Stimulated activated CD4-positive, alpha-beta T cell treated with anti-CD3 and anti-CD28 coated beads, Interleukin-2, amount 100 ng/mL, for 4 hours (primary cell): ENCODE data around the gene VCAM1.
"Not testable (repeated sequence)": the region's sequence is repeated elsewhere in the genome, so short reads cannot be mapped to it uniquely, and the experiment has no call there.

Source experiments
- DNase-seq: peaks from one replicate; pipeline ENCODE4 v3.0.0-alpha.2; 2020; ENCODE audit warnings: low read depth

Gene VCAM1, protein sequence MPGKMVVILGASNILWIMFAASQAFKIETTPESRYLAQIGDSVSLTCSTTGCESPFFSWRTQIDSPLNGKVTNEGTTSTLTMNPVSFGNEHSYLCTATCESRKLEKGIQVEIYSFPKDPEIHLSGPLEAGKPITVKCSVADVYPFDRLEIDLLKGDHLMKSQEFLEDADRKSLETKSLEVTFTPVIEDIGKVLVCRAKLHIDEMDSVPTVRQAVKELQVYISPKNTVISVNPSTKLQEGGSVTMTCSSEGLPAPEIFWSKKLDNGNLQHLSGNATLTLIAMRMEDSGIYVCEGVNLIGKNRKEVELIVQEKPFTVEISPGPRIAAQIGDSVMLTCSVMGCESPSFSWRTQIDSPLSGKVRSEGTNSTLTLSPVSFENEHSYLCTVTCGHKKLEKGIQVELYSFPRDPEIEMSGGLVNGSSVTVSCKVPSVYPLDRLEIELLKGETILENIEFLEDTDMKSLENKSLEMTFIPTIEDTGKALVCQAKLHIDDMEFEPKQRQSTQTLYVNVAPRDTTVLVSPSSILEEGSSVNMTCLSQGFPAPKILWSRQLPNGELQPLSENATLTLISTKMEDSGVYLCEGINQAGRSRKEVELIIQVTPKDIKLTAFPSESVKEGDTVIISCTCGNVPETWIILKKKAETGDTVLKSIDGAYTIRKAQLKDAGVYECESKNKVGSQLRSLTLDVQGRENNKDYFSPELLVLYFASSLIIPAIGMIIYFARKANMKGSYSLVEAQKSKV

DNA sequence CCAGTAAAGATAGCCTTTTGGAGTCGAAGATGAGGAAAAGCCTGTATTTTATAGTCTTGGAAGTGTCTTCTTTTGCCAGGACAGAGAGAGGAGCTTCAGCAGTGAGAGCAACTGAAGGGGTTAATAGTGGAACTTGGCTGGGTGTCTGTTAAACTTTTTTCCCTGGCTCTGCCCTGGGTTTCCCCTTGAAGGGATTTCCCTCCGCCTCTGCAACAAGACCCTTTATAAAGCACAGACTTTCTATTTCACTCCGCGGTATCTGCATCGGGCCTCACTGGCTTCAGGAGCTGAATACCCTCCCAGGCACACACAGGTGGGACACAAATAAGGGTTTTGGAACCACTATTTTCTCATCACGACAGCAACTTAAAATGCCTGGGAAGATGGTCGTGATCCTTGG, at the start of gene VCAM1:
TSS of gene VCAM1 (plus strand) at position 253 of the 400 bp plus-strand sequence. CDS start at position 372, 119 bp downstream.
- no peak for DNase-seq

DNA sequence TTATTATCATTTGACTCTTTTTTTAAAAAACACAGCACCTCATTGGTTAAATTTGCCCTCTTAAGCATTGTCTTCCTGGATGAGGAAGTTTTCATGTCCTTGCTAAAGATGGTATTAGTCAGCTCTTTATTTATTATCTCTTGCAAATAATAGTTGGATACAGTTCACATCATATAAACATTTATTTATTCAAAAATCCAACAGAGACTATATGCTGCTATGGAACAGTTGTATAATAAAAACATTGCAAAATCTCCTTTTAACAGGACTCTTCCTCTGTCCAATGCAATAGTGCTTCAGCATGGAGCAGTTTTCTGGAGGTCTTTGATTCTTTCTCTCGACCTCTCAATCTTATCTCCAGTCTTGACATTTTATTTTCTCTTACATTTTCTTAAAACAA, 49.5 kb upstream of the VCAM1 start:
- DNase-seq = no peak

DNA sequence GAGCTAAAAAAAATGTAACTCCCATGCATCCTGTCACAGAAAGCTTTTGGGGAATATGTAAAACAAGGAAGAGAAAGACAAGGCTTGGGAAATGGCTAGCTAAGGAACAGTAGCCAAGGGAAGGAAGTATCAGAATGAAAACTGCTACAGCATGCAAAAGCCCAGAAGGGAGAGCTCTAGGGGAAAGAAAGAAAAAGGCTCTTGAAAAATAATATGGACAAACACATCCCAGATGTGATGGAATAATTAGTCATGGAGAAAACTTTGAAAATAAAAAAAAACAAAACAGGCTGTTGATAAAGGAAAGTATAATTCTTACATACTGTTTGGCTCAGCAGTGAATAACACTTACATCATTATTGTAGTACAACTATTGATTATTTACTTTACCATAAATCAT, 47.9 kb upstream of the VCAM1 start:
- no peak for DNase-seq

DNA sequence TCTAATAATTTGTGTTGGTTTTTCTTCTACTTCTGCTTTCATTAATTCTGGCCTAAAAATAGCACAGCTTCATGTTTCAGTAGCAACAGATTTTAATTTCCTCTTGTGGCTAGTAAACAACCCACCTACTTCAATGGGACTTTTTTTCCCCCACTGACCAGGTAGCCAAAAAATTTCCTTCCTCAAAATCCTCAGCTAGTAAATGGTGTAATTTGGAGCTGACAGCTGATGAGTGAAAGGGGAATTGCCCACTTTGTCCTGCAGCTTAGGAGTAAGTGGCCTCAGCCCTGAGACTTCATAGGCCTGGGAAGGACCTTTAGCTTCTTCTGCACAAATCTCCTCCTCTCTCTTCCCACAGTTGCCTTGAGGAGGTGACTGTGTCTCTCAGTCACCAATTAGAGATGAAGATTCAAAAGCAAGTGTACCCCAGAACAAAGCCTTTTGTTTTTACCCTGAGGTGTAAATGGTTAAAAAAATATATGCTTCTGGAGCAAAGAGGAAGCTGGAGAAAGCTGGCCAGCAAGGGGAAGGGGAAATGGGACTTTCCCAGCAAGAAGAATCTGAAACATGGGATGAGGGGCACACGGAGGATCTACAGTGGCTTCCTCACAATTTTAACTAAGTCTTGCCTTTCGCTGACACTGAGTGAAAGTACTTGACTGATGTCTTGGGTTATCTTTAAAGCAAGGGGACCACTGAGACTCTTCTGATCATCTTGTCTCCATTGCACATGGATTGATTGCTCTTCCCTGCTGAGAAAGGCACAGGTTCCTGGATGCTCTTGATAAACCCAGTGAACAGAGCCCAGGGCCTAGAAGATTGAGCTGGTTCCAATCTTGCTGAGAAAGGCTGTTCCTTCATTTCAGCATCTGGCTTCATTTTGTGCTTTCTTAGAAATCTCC, 35.8 kb upstream of the VCAM1 start:
- no peak for DNase-seq

DNA sequence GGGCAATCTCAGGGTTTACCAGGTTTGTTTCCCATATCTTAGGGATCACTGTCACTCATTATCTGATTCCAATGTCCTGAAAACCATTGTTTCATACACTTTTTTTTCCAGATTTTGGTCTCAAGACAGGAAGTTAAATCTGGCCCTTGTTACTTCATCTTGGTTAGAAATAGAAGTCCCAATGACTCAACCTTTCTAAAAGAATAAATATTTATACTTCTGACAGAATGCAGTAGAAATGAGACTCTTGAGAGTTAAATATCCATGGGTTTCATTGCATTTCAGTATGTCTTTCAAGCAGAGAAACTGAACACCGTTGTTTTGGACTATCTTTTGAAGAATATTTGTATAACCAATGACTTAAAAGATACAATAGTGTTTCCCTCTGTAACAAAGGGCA, 19.8 kb upstream of the VCAM1 start:
- DNase-seq = no peak

DNA sequence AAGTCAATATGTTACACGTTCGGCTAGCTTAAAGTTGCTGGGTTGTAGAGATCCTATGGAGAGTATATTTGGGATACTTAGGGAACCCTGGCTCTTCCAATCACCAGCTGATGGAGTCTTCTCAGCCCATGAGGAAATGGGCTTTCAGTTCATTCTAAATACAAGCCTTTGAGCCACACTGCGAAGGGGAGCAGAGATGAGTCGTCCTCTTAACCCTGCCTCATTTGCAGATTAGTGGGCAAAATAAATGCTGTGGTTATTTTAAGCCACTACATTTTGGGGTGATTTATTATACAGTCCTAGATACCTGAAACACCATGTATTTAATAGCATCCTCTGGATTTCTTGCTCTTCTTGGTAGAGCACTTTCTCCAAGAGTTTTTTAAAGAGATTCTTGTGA, 19.0 kb upstream of the VCAM1 start:
- DNase-seq = no peak

DNA sequence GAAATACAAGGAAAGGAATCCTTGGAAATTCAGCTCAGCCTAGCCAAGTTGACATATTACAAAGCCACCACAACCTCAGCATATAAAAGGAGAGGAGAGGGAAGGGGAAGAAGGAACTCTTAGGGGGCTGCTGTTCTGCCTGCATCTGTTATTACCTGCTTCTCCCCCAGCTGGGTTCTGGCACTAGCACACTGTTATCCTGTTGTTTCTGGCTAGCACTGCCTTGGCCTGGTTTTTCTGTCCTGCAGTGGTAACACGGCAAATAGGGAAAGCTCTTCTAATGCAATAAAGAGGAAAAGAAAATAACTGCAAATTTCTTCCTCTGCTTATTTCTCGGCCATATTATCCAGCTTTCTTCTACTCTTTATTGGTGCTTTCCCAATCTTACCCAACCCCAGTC, 16.5 kb upstream of the VCAM1 start:
- no peak for DNase-seq

DNA sequence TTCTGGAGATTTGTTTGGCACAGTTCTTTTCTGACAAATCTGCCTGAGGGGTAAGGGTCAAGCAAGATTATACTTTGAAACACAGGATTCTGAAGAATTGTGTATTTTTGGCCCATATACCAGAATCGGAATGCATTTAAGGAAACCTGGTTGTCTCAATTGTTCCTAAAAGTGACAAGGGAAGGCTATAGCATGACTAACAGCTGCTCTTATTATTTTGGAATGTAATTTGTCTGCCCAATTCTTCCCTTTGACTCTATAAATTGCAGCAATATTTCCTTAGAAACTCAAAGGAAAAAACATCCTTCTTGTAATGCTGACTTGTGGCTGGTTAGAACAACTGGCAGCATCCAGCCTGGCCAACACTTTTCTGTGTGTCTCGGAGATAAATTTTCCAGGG, 15.8 kb upstream of the VCAM1 start:
- no peak for DNase-seq

DNA sequence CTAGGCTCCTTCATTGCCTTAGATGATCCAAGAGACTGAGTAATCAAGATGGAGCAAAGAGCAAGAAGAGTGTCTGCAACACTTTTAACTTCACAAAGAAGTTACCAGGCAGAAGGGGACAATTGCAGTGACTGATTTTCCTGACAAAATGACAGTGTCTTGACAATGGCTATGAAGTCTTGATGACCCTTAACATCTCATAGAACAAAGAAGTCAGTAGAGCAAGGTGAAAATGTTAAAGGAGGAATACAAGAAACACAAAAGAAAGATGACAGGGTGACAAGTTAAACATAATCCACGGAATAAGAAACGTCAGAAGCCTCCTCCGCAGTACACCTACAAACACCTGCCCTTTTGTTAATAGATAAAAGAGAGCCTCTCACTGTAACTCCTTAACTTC, 15.1 kb upstream of the VCAM1 start:
- no peak for DNase-seq

DNA sequence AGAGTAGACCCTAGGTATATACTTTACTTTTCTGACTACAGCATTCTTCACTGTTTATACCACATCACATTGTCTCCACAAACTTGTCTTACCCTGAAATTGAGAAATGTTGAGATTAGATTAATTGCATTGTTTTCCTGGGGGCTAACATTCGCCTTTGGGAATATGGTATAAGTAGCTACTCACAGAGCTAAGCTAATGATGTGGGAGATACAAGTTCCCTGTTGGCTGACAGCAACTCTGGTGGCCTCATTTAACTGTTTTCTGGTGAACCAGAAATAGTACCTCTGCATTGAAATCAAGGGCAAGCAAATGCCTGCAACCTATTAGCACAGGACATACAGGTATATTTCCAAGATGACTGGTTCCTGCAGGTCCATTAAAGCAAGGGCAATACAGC, 13.2 kb upstream of the VCAM1 start:
- no peak for DNase-seq

DNA sequence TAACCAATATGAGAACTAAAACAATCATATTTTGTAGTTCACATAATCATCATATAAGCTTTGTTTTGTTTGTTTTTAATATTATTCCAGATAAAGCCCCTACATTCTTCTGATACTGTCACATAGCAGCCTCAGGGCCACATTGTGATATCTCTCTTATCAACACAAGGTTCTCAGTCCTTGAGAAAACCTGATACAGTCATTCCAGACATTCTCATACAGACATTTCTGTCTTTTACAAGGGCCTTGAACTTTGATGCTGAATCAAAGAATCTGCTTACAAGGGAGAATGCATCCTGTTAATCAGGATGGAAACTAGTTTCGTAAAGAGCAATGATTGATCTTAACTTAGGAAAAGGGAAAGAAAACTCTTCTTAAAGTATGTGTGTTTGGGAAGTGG, 12.7 kb upstream of the VCAM1 start:
- no peak for DNase-seq

DNA sequence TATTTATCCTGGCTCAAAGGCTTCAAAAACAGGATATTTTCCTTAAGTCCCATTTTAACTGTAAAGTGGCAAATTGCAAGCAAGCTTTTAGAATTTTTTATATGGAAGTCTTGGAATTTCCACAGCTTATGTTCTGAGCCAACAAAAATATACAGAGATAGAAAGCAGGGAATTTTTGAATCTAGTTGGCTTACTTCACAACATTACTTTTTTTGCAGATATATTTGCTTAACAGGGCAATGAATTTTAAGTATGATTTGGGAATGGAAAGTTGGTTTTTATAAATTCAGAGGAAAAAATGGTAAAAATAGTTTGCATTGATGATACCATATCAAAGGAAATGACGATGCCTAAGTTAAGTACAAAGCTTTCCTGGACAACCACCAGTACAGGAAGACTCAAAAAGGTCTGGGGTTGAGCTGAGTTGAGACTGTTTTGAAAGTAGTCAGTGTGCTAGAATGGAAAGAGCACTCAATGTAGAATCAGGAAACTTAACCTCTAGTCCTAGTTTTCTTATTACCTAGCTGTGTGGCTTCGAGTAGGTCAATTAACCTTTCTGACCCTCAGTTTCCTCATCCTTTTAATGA, 11.0 kb upstream of the VCAM1 start:
- no peak for DNase-seq

DNA sequence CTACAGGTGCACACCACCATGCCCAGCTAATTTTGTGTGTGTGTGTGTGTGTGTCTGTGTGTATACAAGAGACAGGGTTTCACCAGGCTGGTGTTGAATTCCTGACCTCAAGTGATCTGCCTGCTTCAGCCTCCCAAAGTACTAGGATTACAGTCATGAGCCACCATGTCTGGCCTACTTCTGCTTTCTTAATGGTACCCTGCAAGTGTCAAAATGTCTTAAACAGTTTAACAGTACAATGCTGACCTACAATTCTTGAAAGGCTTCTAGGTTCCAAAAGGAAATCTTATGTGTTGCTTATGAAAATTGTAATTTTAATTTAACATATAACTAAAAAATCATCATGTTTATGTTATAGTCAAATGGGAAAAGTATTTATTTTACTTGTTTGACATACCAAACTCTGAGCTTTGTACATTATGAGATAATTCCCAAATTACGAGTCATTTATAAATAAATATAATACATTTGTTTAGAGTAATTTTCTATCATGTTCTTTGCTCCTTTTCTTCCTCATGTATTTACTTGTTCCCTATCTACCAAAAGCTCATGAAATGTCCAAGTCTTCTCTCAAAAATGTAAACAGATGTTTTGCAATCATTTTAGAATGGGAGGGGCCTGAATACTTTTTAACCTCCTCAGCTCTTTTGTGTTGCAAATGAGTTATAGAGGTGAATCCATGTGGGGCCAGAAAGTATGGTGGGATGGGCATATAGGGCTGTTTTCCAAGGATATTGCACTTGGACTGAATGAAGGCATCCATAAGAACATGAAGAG, 8.4 kb upstream of the VCAM1 start:
- DNase-seq = no peak

DNA sequence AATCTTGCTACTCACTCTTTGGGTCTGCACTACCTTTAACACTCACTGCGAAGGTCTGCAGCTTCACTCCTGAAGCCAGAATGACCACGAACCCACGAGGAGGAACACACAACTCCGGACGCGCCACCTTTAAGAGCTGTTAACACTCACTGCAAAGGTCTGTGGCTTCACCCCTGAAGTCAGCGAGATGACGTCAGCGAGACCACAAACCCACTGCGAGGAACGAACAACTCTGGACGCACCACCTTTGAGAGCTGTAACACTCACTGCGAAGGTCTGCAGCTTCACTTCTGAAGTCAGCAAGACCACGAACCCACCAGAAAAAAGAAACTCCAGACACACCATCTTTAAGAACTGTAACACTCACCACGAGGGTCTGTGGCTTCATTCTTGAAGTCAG, 6.5 kb upstream of the VCAM1 start:
- not testable (repeated sequence) for DNase-seq

DNA sequence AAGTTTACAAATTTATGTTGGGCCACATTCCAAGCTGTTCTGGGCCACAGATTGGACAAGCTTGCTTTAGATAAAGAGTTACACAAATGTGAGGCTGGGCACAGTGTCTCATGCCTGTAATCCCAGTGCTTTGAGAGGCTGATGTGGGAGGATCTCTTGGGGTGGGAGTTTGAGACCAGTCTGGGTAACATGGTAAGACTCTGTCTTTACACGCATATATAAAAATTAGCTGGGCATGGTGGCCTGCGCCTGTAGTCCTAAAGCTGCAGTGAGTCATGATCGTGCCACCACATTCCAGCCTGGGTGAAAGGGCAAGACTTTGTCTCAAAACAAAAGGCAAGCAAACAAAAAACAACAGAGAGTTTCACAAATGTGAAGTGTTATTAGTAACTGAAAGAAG, 5.9 kb upstream of the VCAM1 start:
- no peak for DNase-seq

DNA sequence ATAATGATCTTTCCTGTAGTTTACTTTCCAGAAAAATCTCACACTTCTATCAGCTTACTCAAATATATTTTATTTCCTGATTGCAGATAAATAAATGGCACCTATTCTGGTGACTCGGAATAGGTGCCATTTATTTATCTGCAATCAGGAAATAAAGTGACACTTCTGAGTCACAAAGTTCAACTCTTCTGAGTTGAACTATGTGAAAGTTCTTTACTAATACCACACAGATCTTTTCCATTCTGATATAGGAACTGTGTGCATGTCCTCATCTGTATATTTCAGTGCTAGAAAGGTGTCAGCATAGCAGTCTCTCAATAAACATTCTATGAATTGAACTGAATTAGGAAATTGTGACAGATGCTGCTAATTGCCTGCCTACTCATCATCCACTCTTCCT, 4.9 kb upstream of the VCAM1 start:
- DNase-seq = no peak

DNA sequence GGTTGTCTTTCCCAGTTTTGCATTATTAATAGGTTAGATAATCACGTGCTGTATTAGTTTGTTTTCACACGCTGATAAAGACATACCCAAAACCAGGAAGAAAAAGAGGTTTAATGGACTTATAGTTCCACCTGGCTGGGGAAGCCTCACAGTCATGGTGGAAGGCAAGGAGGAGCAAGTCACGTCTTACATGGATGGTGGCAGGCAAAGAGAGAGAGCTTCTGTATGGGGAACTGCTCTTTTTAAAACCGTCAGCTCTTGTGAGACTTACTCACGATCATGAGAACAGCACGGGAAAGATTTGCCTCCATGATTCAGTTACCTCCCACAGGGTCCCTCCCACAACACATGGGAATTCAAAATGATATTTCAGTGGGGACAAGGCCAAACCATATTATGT, 2.3 kb upstream of the VCAM1 start:
- no peak for DNase-seq

DNA sequence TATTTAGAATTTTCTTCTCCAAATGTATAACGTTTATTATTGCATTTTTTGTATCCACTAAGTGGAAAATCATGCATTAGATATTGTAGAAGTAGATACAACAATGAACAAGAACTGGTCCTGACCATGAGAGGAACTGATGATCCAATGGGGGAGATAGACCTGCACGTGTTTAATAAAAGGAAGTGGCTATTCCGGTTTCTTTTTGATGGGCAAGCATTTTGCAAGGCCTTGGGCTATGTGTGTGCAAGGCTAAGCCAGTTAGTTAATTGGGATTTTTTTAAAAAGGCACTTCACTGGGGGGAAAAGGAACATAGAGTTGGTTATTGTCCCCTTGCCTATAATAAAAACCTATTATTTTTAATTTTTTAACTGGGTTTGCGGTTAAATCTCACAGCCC, 961 bp upstream of the VCAM1 start:
- no peak for DNase-seq

DNA sequence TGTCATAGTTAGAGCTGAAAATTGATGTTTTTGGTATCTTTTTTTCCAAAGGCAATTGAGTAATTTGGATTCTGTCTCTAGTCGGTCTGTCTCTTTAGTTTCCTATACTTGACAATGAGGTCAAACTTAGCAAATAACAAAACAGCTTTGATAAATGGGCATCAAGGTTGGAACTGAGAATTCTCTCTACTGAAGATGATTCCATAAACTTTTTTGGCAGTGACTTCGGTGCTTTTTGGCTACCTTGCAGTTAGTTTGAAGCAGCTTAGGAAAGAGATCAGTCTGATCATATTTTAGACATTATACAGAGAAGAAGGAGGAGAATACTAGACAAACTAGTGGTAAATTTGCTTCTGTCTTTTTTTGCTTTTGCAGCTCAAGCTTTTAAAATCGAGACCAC, 559 bp downstream of the VCAM1 start:
- DNase-seq = no peak

DNA sequence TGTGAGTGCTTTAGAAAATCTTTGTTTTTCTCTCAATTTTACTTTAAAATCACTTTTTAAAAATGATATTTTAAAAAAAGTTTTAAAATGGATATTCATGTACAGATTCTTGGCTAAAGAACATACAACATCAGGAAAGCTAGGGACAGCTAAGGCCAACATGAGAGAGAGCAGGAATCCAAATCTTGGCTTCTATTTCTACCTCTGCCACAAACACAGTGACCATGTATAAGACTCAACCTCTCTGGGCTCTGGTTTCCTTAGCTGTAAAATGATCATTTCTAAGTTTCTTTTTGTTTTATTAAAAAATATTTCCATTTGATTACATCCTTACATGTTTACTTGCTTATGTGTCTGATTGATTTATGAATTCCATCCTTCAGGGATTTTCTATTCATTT, 1.2 kb downstream of the VCAM1 start:
- no peak for DNase-seq

DNA sequence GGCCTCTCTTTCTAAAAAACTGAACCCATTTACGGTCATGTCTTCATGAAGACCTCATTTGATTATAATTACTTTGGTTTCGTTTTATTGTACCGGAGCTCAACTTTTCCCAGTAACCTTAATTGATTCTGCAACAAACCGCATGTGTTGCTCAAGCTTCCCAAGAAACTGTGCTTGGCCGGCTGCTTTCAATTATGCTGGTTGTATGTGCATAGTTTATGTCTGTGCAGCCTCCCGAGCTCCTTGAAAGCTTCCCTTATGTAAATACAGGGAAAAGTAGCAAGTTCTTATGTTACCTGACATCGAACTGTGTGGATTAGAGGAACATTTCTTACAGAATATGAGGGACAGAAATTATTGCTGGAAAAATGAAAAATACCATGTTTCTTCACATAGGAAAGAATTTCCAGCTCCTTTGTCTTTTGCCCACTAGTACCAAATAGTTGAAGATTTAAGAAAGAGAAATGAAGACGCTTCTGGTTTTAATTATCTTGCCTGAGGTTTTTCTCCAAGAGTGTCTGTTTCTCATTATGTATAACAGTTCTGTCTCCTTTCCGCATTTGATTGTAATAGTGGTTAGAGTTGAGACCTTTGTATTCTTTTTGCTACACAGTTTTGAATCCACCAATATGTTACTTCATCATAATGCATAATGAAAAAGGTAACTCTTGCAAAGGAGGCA, 2.1 kb downstream of the VCAM1 start:
- DNase-seq = no peak
